HT-29 (cell line): ENCODE measurements around the gene CLN6. TPM values are rescaled to one million over a fixed set of nuclear protein-coding genes. Genes with fewer than 3 reads are reported as not detected.
A peak's percentile ranks its signal among the peaks of the same experiment; 100 is the strongest.
"Not testable (repeated sequence)": the region's sequence is repeated elsewhere in the genome, so short reads cannot be mapped to it uniquely, and the experiment has no call there.

Source experiments
- DNase-seq: peaks from one replicate; pipeline ENCODE4 v3.0.0-alpha.2; 2015; ENCODE audit warnings: low spot score
- total RNA-seq: library from RNA; depleted of rRNA; stranded (reverse); fragments of >200 nt; shearing (Covaris generic); gene quantifications from 2 replicates; pipeline ENCODE4 v1.2.3, GENCODE V29; 2014

CLN6 gene
- total RNA-seq, 1 experiment from 2014 or later, result 122 TPM

DNA sequence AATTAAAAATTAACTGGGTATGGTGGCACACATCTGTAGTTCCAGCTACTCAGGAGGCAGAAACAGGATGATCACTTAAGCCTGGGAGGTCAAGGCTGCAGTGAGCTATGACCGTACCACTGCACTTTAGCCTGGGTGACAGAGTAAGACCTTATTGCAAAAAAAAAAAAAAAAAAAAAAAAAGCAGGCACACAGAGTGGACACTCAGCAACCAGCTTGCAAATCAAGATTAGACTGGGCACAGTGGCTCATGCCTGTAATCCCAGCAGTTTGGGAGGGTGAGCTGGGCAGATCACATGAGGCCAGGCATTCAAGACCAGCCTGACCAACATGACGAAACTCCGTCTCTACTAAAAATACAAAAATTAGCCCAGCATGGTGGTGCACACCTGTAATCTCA lies 5.4 kb downstream of the CLN6 start:
- no peak for DNase-seq

DNA sequence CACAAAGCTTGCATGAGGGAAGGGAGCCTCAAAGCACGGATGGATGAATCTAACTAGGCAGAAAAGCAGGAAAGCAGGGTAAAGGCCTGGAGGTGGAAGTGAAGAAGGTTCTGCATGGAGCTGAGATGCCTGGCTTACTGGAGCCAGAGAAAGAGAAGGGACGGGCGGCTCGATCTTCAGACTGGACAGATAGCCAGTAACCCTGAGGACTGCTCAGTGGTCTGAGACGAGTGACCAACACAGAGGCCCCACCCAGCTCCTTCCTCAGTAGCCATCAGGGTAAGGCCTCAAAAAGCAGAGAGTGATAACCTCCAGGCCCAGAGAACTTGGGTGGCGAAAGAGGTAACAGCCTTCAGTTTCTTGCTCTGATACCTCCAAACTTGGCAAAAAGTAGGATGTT lies 6.4 kb downstream of the CLN6 start:
- DNase-seq, result no peak

DNA sequence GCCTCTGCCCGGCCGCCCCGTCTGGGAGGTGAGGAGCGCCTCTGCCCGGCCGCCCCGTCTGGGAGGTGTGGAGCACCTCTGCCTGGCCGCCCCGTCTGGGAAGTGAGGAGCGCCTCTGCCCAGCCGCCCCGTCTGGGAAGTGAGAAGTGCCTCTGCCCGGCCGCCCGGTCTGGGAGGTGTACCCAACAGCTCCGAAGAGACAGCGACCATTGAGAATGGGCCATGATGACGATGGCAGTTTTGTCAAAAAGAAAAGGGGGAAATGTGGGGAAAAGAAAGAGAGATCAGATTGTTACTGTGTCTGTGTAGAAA lies 7.1 kb downstream of the CLN6 start:
- not testable (repeated sequence) for DNase-seq

- DNase-seq, result not testable (repeated sequence)
Measured at GRCh38 chr15:68221530-68222431, 7.7 kb downstream of the CLN6 start.

- no peak for DNase-seq
Measured at GRCh38 chr15:68220967-68221366, 8.6 kb downstream of the CLN6 start.

DNA sequence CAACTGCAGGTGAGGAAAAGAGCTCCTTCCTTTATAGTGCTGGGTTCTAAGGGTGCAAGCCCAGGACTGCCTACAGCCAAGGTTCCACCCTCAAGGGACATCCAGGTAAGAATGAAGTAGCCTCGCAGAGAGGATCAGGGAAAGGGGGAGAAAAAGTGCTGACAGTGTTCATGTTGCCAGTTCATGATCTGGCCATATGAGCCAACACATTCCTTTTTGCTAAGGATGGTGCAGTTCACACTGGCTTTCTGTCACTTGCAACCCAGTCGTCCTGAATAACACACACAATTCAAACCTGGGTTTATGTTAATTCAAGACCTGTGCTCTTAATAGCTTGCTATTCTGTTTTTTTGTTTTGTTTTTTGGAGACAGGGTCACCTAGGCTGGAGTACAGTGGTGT lies 9.0 kb downstream of the CLN6 start:
- DNase-seq, result no peak

- no peak for DNase-seq
Measured at GRCh38 chr15:68218847-68219798, 10.4 kb downstream of the CLN6 start.

- no peak for DNase-seq
Measured at GRCh38 chr15:68218331-68218730, 11.2 kb downstream of the CLN6 start.

DNA sequence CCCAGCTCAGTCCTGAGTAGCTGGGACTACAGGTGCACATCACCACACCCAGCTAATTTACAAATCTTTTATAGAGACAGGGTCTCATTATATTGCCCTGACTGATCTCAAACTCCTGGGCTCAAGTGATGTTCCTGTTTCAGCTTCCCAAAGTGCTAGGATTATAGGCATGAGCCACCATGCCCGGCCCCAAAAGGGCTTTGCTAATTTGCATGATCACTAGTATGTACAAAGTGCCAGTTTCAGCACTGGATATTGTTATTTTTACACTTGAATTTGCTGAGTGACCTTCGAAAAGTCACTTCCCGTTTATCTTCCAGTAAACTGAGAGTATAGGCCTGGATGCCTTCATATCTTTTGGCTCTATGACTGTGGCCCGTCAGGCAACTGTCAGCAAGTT lies 12.2 kb downstream of the CLN6 start:
- DNase-seq, result no peak

- DNase-seq, result no peak
Measured at GRCh38 chr15:68214838-68215254, 14.7 kb downstream of the CLN6 start.

GRCh38 chr15:68213991-68214837 lies 15.3 kb downstream of the CLN6 start:
- no peak for DNase-seq

DNA sequence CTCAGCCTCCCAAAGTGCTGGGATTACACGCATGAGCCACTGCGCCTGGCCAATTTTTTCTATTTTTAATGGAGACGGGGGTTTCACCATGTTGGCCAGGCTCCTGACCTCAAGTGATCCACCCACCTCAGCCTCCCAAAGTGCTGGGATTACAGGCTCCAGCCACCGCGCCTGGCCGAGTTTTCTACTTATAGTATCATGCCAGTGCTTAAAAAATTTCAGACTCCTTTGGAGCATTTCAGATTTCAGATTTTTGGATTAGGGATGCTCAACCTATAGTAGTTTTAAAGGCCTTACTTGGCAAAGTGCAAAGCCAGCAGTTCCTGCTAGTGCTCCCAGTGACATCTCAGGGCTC lies 16.1 kb downstream of the CLN6 start:
- not testable (repeated sequence) for DNase-seq

GRCh38 chr15:68211656-68212320 lies 17.7 kb downstream of the CLN6 start:
- DNase-seq, result no peak

GRCh38 chr15:68210821-68211655 lies 18.5 kb downstream of the CLN6 start:
- DNase-seq, result peak; percentile 77

- DNase-seq, result no peak
Measured at GRCh38 chr15:68210409-68210756, 19.1 kb downstream of the CLN6 start.

- DNase-seq, result no peak
Measured at GRCh38 chr15:68209735-68210408, 19.7 kb downstream of the CLN6 start.

- no peak for DNase-seq
Measured at GRCh38 chr15:68209272-68209671, 20.3 kb downstream of the CLN6 start.

GRCh38 chr15:68208636-68209240 lies 20.8 kb downstream of the CLN6 start:
- DNase-seq, result no peak

DNA sequence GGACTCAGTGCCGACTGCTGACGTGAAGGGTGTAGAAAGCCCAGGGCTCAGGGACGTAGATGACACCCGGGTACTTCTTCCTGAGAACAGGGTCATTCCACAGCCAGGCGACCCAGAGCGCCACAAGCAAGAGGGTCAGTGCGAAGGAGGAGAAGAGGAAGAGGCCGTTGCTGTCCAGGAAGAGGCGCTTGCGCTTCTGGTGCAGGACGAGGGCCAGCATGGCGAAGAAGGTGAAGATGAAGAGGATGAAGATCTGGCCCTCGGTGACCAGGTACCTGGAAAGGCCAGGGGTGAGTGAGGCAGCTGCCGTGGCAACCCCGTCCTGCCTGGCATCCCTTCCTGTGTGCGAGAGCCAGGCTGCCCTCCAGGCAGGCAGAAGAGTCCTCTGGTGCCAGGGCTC lies 21.4 kb downstream of the CLN6 start:
- DNase-seq, result no peak
